Endothelial cell of umbilical vein (primary cell): Measurements from ENCODE around the gene EHMT1. TPM values are rescaled to one million over a fixed set of nuclear protein-coding genes. Genes with fewer than 3 reads are reported as not detected.
"Not testable (repeated sequence)": the region's sequence is repeated elsewhere in the genome, so short reads cannot be mapped to it uniquely, and the experiment has no call there.

Source experiments
- BruUV-seq: library from RNA; stranded (reverse); fragments of 400-500 nt; replicated peaks from 2 replicates; lab custom pipeline; 2021; lab: Mats Ljungman, UMichigan
- CTCF ChIA-PET: fragments of 300-600, 350-600 bp; sonication (Branson Sonifier 250); formaldehyde crosslinking; loops from one replicate; lab custom pipeline; 2021; ENCODE audit warnings: antibody characterized with exemption, inconsistent platforms; lab: Charles Lee
- POLR2A ChIA-PET: fragments of 300-600, 350-600 bp; sonication (Branson Sonifier 250); formaldehyde crosslinking; loops from one replicate; lab custom pipeline; 2021; ENCODE audit warnings: antibody characterized with exemption, inconsistent platforms; lab: Charles Lee
- DNase-seq: peaks from one replicate; pipeline ENCODE4 v3.0.0-alpha.2; 2011; ENCODE audit warnings: low read depth, low spot score
- FAIRE-seq: peaks from 2 replicates; lab custom pipeline; 2011; peaks lifted over from hg19 to GRCh38; lab: Jason Lieb, UNC
- H2AFZ ChIP-seq: 2 replicates; pipeline ENCODE4 v1.6.0; 2012; ENCODE audit warnings: low read depth, low read length, control low read depth, inconsistent platforms
- H3K27ac ChIP-seq: 2 replicates; pipeline ENCODE4 v1.5.1; 2011; ENCODE audit warnings: low read depth, mild to moderate bottlenecking, control low read depth, low read length, moderate library complexity; ENCODE audit not compliant: insufficient read depth
- H3K27me3 ChIP-seq, 2 experiments: 2 replicates each; pipeline versions ENCODE4 v1.6.0 to v1.6.1; 2011; ENCODE audit warnings: low read length in 2 of 2, mixed read lengths in 1 of 2; ENCODE audit not compliant: control insufficient read depth in 2 of 2, insufficient read depth in 2 of 2
- H3K36me3 ChIP-seq, 2 experiments: 2 replicates in 1 of 2; 3 replicates in 1 of 2; pipeline ENCODE4 v1.5.1; 2011; ENCODE audit warnings: low read length in 2 of 2, mild to moderate bottlenecking in 1 of 2, moderate library complexity in 1 of 2; ENCODE audit not compliant: control insufficient read depth in 2 of 2, insufficient read depth in 2 of 2; ENCODE audit errors: extremely low read depth in 1 of 2
- H3K4me1 ChIP-seq: 3 replicates; pipeline ENCODE4 v1.5.1; 2011; ENCODE audit warnings: mild to moderate bottlenecking, low read length; ENCODE audit not compliant: control insufficient read depth, insufficient read depth; ENCODE audit errors: extremely low read depth
- H3K4me2 ChIP-seq: 2 replicates; pipeline ENCODE4 v1.6.1; 2011; ENCODE audit warnings: low read length, control low read depth, mixed read lengths; ENCODE audit not compliant: insufficient read depth
- H3K4me3 ChIP-seq, 3 experiments: fragments of 200-600 bp in 1 of 3; sonication (generic), shearing (Covaris generic) in 1 of 3; replicated peaks in 1 of 3; 2 replicates each; pipeline ENCODE4 v1.5.1; 2011 to 2016; ENCODE audit warnings: control low read depth in 3 of 3, low read length in 3 of 3, mild to moderate bottlenecking in 2 of 3, inconsistent platforms in 1 of 3, low read depth in 1 of 3, moderate library complexity in 1 of 3; ENCODE audit not compliant: insufficient read depth in 1 of 3
- H3K79me2 ChIP-seq: 2 replicates; pipeline ENCODE4 v1.6.0; 2012; ENCODE audit warnings: low read length, inconsistent platforms; ENCODE audit not compliant: control insufficient read depth, insufficient read depth
- H3K9ac ChIP-seq: replicated peaks from 2 replicates; pipeline ENCODE3; 2011; ENCODE audit warnings: low read length, control low read depth; ENCODE audit not compliant: insufficient read depth; ENCODE audit errors: extremely low read depth
- H3K9me1 ChIP-seq: replicated peaks from 3 replicates; pipeline ENCODE4 v1.6.0; 2011; ENCODE audit warnings: mild to moderate bottlenecking, low read length; ENCODE audit not compliant: control insufficient read depth, insufficient read depth; ENCODE audit errors: extremely low read depth
- H3K9me3 ChIP-seq: replicated peaks from 2 replicates; pipeline ENCODE4 v1.5.1; 2012; ENCODE audit warnings: low read length, inconsistent platforms; ENCODE audit not compliant: control insufficient read depth, insufficient read depth
- H4K20me1 ChIP-seq: replicated peaks from 2 replicates; pipeline ENCODE3; 2011; ENCODE audit warnings: mild to moderate bottlenecking, low read length; ENCODE audit not compliant: control insufficient read depth, insufficient read depth; ENCODE audit errors: extremely low read depth
- EZH2 ChIP-seq: IDR thresholded peaks from 2 replicates; pipeline ENCODE4 v1.6.1; 2012; ENCODE audit warnings: borderline replicate concordance, low read depth, mild to moderate bottlenecking, moderate library complexity, low read length, inconsistent platforms; ENCODE audit not compliant: severe bottlenecking
- FOS ChIP-seq: IDR thresholded peaks from 2 replicates; pipeline ENCODE4 v1.6.1; 2011; ENCODE audit warnings: mild to moderate bottlenecking, low read length, moderate library complexity, borderline replicate concordance; ENCODE audit not compliant: insufficient read depth
- POLR2A ChIP-seq: IDR thresholded peaks from 2 replicates; pipeline ENCODE4 v1.6.1; 2012; ENCODE audit warnings: low read depth, mild to moderate bottlenecking, control low read depth, low read length
- POLR2AphosphoS5 ChIP-seq: IDR thresholded peaks from 2 replicates; pipeline ENCODE4 v1.6.1; 2012; ENCODE audit warnings: low read depth, mild to moderate bottlenecking, control low read depth, low read length, moderate library complexity; ENCODE audit not compliant: insufficient read depth
- dilution Hi-C: fragments of 300-500 bp; cut with MboI; formaldehyde crosslinking; loops from one replicate; pipeline ENCODE4 v1.15.0; 2019; ENCODE audit warnings: low sequenced_read_pairs; ENCODE audit not compliant: extremely low pct_ligation_motif_present
- intact Hi-C: fragments of 100-400 bp; cut with micrococcal nuclease; formaldehyde crosslinking; loops from one replicate; pipeline ENCODE4 v1.10.0; 2022
- polyA plus RNA-seq, 4 experiments: library from polyadenylated mRNA; depleted of rRNA in 3 of 4; stranded (reverse) in 3 of 4; unstranded in 1 of 4; fragments of >200 nt; gene quantifications; 2 replicates each; pipeline versions ENCODE4 v1.2.1 to v1.2.3, GENCODE V29; 2011 to 2012; ENCODE audit warnings: missing spikeins in 1 of 4
- total RNA-seq: library from RNA; stranded (reverse); gene quantifications from 2 replicates; pipeline ENCODE4 v1.2.3, GENCODE V29; 2021

The EHMT1 gene
- total and polyA plus RNA-seq, 2 donors (not counting 3 experiments of a cell fraction or from before 2014, with no cell fraction given): 48.2 to 104 TPM

DNA sequence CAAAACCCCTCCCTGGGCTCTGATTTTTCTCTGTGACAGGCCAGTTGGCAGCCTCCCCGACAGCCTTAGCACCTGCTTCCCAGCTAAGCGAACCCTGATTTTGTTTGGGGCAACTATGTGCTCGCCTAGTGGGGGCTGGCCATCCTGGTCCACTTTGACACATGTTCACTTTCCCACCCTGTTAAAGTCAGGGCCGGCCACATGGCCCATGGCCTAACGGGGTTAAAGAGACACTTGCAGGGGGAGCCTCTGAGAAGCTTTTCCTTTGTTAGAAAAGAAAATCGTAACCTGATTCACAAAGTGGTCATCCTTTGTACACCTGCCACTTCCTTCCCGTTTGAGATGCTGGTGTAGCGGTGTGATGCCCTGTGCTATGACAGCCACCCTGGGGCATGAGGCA is 257.5 kb downstream of the EHMT1 start:
- TF ChIP-seq FOS (no peak), POLR2A (no peak), POLR2AphosphoS5 (no peak), EZH2 (no peak)
- dilution Hi-C loops: no loop called here
- H3K4me2 ChIP-seq: no peak overlapping the region
- H4K20me1 ChIP-seq: no peaks in the 10 kb centered on the region
- H3K27ac ChIP-seq: no peak overlapping the region
- no TSS peak for BruUV-seq
- no peak overlapping the region for H3K9ac ChIP-seq
- no peaks in the 10 kb centered on the region for H3K79me2 ChIP-seq
- no peak for DNase-seq
- no peak overlapping the region for H2AFZ ChIP-seq
- H3K4me1 ChIP-seq: no peaks in the 10 kb centered on the region
- no peak for FAIRE-seq
- no peaks in the 10 kb centered on the region for H3K9me1 ChIP-seq
- H3K9me3 ChIP-seq: no peaks in the 10 kb centered on the region
- intact Hi-C loops: no loop called here
- H3K27me3 ChIP-seq: peaks cover 2 to 3% of the 10 kb centered on the region in 2 experiments
- CTCF ChIA-PET: no interaction called here
- no peaks in the 10 kb centered on the region for H3K36me3 ChIP-seq
- no peak overlapping the region for H3K4me3 ChIP-seq
- POLR2A ChIA-PET: no interaction called here

DNA sequence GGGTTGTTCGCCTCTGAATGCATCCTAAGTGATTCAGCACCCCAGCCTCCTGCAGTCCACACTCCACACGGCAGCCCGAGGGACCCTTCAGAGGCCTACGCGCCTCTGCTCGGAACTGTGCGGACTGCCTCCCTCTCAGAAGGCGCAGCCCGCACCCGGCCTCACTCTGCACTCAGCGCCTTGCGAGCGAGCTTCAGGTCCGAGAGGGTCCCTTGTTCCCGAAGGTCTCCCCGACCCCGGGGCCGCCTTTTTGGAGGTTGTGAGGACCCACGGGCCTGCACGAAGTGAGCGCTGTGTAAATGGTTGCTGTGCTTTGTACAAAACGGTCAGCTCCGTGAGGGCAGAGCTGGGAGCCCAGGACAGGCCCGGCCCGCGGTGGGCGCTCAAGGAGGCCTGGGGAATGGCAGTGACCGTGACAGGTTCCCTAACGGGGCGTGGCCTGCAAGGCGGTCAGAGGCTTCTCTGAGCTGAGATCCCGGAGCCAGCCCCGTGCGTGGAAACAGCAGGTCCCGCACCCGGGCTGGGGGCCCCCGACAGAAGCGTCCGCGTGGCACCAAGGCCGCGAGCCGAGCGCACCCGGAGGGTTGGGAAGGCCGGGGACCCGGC is 258.1 kb downstream of the EHMT1 start:
- Histone ChIP-seq H3K9ac (no peak overlapping the region), H3K36me3 (no peaks in the 10 kb centered on the region), H3K27ac (no peak overlapping the region), H3K4me3 (no peak overlapping the region), H3K79me2 (no peaks in the 10 kb centered on the region), H3K9me3 (no peaks in the 10 kb centered on the region), H3K9me1 (no peaks in the 10 kb centered on the region), H3K4me1 (no peaks in the 10 kb centered on the region), H4K20me1 (no peaks in the 10 kb centered on the region), H3K27me3 (peaks cover 2 to 3% of the 10 kb centered on the region in 2 experiments), H2AFZ (no peak overlapping the region), H3K4me2 (no peak overlapping the region)
- POLR2A ChIA-PET: no interaction called here
- no TSS peak for BruUV-seq
- CTCF ChIA-PET: no interaction called here
- TF ChIP-seq EZH2: no peak
- no peak for TF ChIP-seq POLR2A
- dilution Hi-C loops (no loop called here), intact Hi-C loops (no loop called here)
- FAIRE-seq: no peak
- DNase-seq: no peak

GRCh38 chr9:137877506-137878122 is 258.8 kb downstream of the EHMT1 start, which contains the start of gene CACNA1B:
Gene CACNA1B (plus strand): TSS chr9:137877782. CDS start chr9:137877934, 152 bp downstream.
- H2AFZ ChIP-seq, intact Hi-C loops, H3K36me3 ChIP-seq, dilution Hi-C loops, POLR2A ChIA-PET, H3K27me3 ChIP-seq, CTCF ChIA-PET, DNase-seq, H3K27ac ChIP-seq, H3K79me2 ChIP-seq, H4K20me1 ChIP-seq, H3K9ac ChIP-seq, BruUV-seq, H3K4me1 ChIP-seq, FAIRE-seq, H3K9me1 ChIP-seq, H3K9me3 ChIP-seq: not testable (repeated sequence)
- H3K4me3 ChIP-seq: peak within 1 kb of the TSS in 1 of 3 experiments; percentile 30
- H3K4me2 ChIP-seq: peak within 1 kb of the TSS; percentile 13
